T-helper 17 cell (primary cell): ENCODE measurements around the gene CDK14. TPM values are rescaled to one million over a fixed set of nuclear protein-coding genes. Genes with fewer than 3 reads are reported as not detected.

ENCODE experiments used
- ATAC-seq: fragments of 150-1000 bp; cut with Tn5 transposase; 2 replicates; pipeline ENCODE4 v1.10.0; 2021; ENCODE audit warnings: mild to moderate bottlenecking, moderate library complexity
- DNase-seq, 3 donors: peaks; one replicate each; pipeline versions ENCODE4 v3.0.0 to v3.0.0-alpha.2; 2020 to 2021
- H3K9me3 ChIP-seq: one replicate; pipeline ENCODE4 v1.7.0; 2013; ENCODE audit warnings: low read length, mild to moderate bottlenecking; ENCODE audit not compliant: control insufficient read depth, poor library complexity, severe bottlenecking
- H3K27ac Mint-ChIP-seq: one replicate; pipeline ENCODE4 v1.8.0; 2022; ENCODE audit warnings: mild to moderate bottlenecking, moderate library complexity, mixed read lengths
- H3K27me3 Mint-ChIP-seq: one replicate; pipeline ENCODE4 v1.8.0; 2022; ENCODE audit warnings: mixed read lengths
- H3K36me3 Mint-ChIP-seq: one replicate; pipeline ENCODE4 v1.8.0; 2022; ENCODE audit warnings: low read depth, mixed read lengths
- H3K4me1 Mint-ChIP-seq: one replicate; pipeline ENCODE4 v1.8.0; 2022; ENCODE audit warnings: mild to moderate bottlenecking, mixed read lengths
- H3K4me3 Mint-ChIP-seq: one replicate; pipeline ENCODE4 v1.8.0; 2022; ENCODE audit warnings: mild to moderate bottlenecking, moderate library complexity, mixed read lengths
- total RNA-seq, 4 donors: library from RNA in 2 of 4; stranded (reverse) in 2 of 4; gene quantifications; one replicate each; pipeline ENCODE4 v1.2.3 and lab custom pipeline; 2022 to 2026

Gene CDK14
- total RNA-seq, 2 donors from 2014 or later, result 1.7 to 4.6 TPM

- ATAC-seq, result no peak
- Mint-ChIP-seq H3K36me3 (no peaks in the 10 kb centered on the region), H3K27me3 (peaks cover 8% of the 10 kb centered on the region), H3K27ac (no peak overlapping the region), H3K4me3 (no peak overlapping the region), H3K4me1 (no peaks in the 10 kb centered on the region)
- no peaks in the 10 kb centered on the region for H3K9me3 ChIP-seq
- no peak for DNase-seq
Observed at GRCh38 chr7:90582164-90582563, 14.0 kb upstream of the CDK14 start.

GRCh38 chr7:90584378-90584777, 11.7 kb upstream of the CDK14 start:
- no peak for ATAC-seq
- Mint-ChIP-seq H3K36me3 (no peaks in the 10 kb centered on the region), H3K4me3 (no peak overlapping the region), H3K27ac (no peak overlapping the region), H3K4me1 (no peaks in the 10 kb centered on the region), H3K27me3 (peaks cover 8% of the 10 kb centered on the region)
- DNase-seq, result no peak
- H3K9me3 ChIP-seq, result no peaks in the 10 kb centered on the region

- H3K9me3 ChIP-seq, result no peaks in the 10 kb centered on the region
- no peak overlapping the region for H3K27ac Mint-ChIP-seq
- ATAC-seq (no peak), DNase-seq (no peak)
- peaks cover 8% of the 10 kb centered on the region for H3K27me3 Mint-ChIP-seq
- H3K4me1 Mint-ChIP-seq, result no peaks in the 10 kb centered on the region
- no peaks in the 10 kb centered on the region for H3K36me3 Mint-ChIP-seq
- no peak overlapping the region for H3K4me3 Mint-ChIP-seq
Observed at GRCh38 chr7:90586091-90586490, 10.0 kb upstream of the CDK14 start.

- no peaks in the 10 kb centered on the region for H3K36me3 Mint-ChIP-seq
- H3K4me1 Mint-ChIP-seq, result no peaks in the 10 kb centered on the region
- peaks cover 8% of the 10 kb centered on the region for H3K27me3 Mint-ChIP-seq
- ATAC-seq (no peak), DNase-seq (no peak)
- H3K27ac Mint-ChIP-seq, result no peak overlapping the region
- no peaks in the 10 kb centered on the region for H3K9me3 ChIP-seq
- H3K4me3 Mint-ChIP-seq, result no peak overlapping the region
Observed at GRCh38 chr7:90587766-90588165, 8.4 kb upstream of the CDK14 start.

GRCh38 chr7:90592033-90592432, 4.1 kb upstream of the CDK14 start:
- H3K27ac Mint-ChIP-seq, result no peak overlapping the region
- DNase-seq (no peak), ATAC-seq (no peak)
- H3K4me1 Mint-ChIP-seq, result peaks cover 6% of the 10 kb centered on the region
- H3K27me3 Mint-ChIP-seq, result peaks cover 20% of the 10 kb centered on the region
- H3K36me3 Mint-ChIP-seq, result no peaks in the 10 kb centered on the region
- H3K4me3 Mint-ChIP-seq, result no peak overlapping the region
- H3K9me3 ChIP-seq, result no peaks in the 10 kb centered on the region

- H3K4me1 Mint-ChIP-seq, result peaks cover 6% of the 10 kb centered on the region
- no peak overlapping the region for H3K27ac Mint-ChIP-seq
- ATAC-seq (no peak), DNase-seq (no peak)
- H3K4me3 Mint-ChIP-seq, result no peak overlapping the region
- peaks cover 32% of the 10 kb centered on the region for H3K27me3 Mint-ChIP-seq
- H3K36me3 Mint-ChIP-seq, result no peaks in the 10 kb centered on the region
- no peaks in the 10 kb centered on the region for H3K9me3 ChIP-seq
Observed at GRCh38 chr7:90593205-90593604, 2.9 kb upstream of the CDK14 start.

- peaks cover 40% of the 10 kb centered on the region for H3K27me3 Mint-ChIP-seq
- H3K4me1 Mint-ChIP-seq, result peaks cover 6% of the 10 kb centered on the region
- no peak for DNase-seq
- no peaks in the 10 kb centered on the region for H3K9me3 ChIP-seq
- no peak overlapping the region for H3K27ac Mint-ChIP-seq
- no peaks in the 10 kb centered on the region for H3K36me3 Mint-ChIP-seq
- H3K4me3 Mint-ChIP-seq, result peak overlapping the region; percentile 47
- ATAC-seq, result no peak
Observed at GRCh38 chr7:90594751-90595317, 1.3 kb upstream of the CDK14 start.

GRCh38 chr7:90595342-90595800, 750 bp upstream of the CDK14 start:
- Mint-ChIP-seq H3K27ac (no peak overlapping the region), H3K27me3 (peaks cover 40% of the 10 kb centered on the region), H3K36me3 (no peaks in the 10 kb centered on the region), H3K4me3 (peak overlapping the region; percentile 84), H3K4me1 (peaks cover 6% of the 10 kb centered on the region)
- DNase-seq (no peak), ATAC-seq (peak; percentile 11)
- no peaks in the 10 kb centered on the region for H3K9me3 ChIP-seq

- Mint-ChIP-seq H3K4me3 (peak overlapping the region; percentile 89), H3K27me3 (peaks cover 46% of the 10 kb centered on the region), H3K27ac (no peak overlapping the region), H3K4me1 (peaks cover 6% of the 10 kb centered on the region), H3K36me3 (no peaks in the 10 kb centered on the region)
- ATAC-seq (no peak), DNase-seq (no peak)
- H3K9me3 ChIP-seq, result no peaks in the 10 kb centered on the region
Observed at GRCh38 chr7:90596671-90597562, 796 bp downstream of the CDK14 start.

GRCh38 chr7:90597563-90598253, 1.6 kb downstream of the CDK14 start:
- DNase-seq (no peak), ATAC-seq (no peak)
- Mint-ChIP-seq H3K27ac (no peak overlapping the region), H3K4me3 (peak overlapping the region; percentile 79), H3K36me3 (no peaks in the 10 kb centered on the region), H3K27me3 (peaks cover 46% of the 10 kb centered on the region), H3K4me1 (peaks cover 6% of the 10 kb centered on the region)
- H3K9me3 ChIP-seq, result no peaks in the 10 kb centered on the region

- Mint-ChIP-seq H3K4me1 (peaks cover 6% of the 10 kb centered on the region), H3K4me3 (no peak overlapping the region), H3K27ac (no peak overlapping the region), H3K36me3 (no peaks in the 10 kb centered on the region), H3K27me3 (peaks cover 37% of the 10 kb centered on the region)
- ATAC-seq (no peak), DNase-seq (no peak)
- H3K9me3 ChIP-seq, result no peaks in the 10 kb centered on the region
Observed at GRCh38 chr7:90599038-90599437, 2.9 kb downstream of the CDK14 start.

- DNase-seq, result no peak
- Mint-ChIP-seq H3K27ac (no peak overlapping the region), H3K4me1 (peaks cover 6% of the 10 kb centered on the region), H3K4me3 (no peak overlapping the region), H3K27me3 (peaks cover 38% of the 10 kb centered on the region), H3K36me3 (no peaks in the 10 kb centered on the region)
- no peak for ATAC-seq
- H3K9me3 ChIP-seq, result no peaks in the 10 kb centered on the region
Observed at GRCh38 chr7:90599892-90600555, 3.9 kb downstream of the CDK14 start.

GRCh38 chr7:90602303-90602702, 6.2 kb downstream of the CDK14 start:
- Mint-ChIP-seq H3K27ac (no peak overlapping the region), H3K4me3 (no peak overlapping the region), H3K27me3 (peaks cover 39% of the 10 kb centered on the region), H3K4me1 (no peaks in the 10 kb centered on the region), H3K36me3 (no peaks in the 10 kb centered on the region)
- no peaks in the 10 kb centered on the region for H3K9me3 ChIP-seq
- ATAC-seq, result no peak
- DNase-seq, result no peak
